NT2/D1 (cell line): ENCODE data around the gene SLC12A8.

ENCODE experiments used
- DNase-seq: peaks from one replicate; pipeline ENCODE4 v3.0.0-alpha.2; 2011; ENCODE audit warnings: low read depth, low spot score
- H3K27me3 ChIP-seq: 2 replicates; pipeline ENCODE4 v1.6.0; 2011; ENCODE audit warnings: mild to moderate bottlenecking; ENCODE audit not compliant: insufficient read length, insufficient read depth
- H3K36me3 ChIP-seq: 2 replicates; pipeline ENCODE4 v1.6.1; 2011; ENCODE audit warnings: mild to moderate bottlenecking, low read length, mixed read lengths; ENCODE audit not compliant: insufficient read depth, insufficient read length
- H3K4me1 ChIP-seq: 2 replicates; pipeline ENCODE4 v1.5.1; 2011; ENCODE audit not compliant: insufficient read depth, insufficient read length
- H3K4me3 ChIP-seq: 2 replicates; pipeline ENCODE4 v1.5.1; 2011; ENCODE audit warnings: low read depth; ENCODE audit not compliant: insufficient read length
- H3K9ac ChIP-seq: 2 replicates; pipeline ENCODE4 v1.6.0; 2011; ENCODE audit warnings: low read depth; ENCODE audit not compliant: insufficient read length
- H3K9me3 ChIP-seq: 2 replicates; pipeline ENCODE4 v1.5.1; 2011; ENCODE audit warnings: mild to moderate bottlenecking, low read length; ENCODE audit not compliant: insufficient read depth
- SUZ12 ChIP-seq: IDR thresholded peaks from 2 replicates; pipeline ENCODE4 v1.6.1; 2011; ENCODE audit not compliant: insufficient read length, insufficient read depth; ENCODE audit errors: extremely low read depth
- YY1 ChIP-seq: IDR thresholded peaks from 2 replicates; pipeline ENCODE4 v1.6.1; 2011; ENCODE audit not compliant: insufficient read length, insufficient read depth
- ZNF274 ChIP-seq: IDR thresholded peaks from 2 replicates; pipeline ENCODE4 v1.6.1; 2011; ENCODE audit warnings: mild to moderate bottlenecking, low read depth, low read length

Gene SLC12A8

DNA sequence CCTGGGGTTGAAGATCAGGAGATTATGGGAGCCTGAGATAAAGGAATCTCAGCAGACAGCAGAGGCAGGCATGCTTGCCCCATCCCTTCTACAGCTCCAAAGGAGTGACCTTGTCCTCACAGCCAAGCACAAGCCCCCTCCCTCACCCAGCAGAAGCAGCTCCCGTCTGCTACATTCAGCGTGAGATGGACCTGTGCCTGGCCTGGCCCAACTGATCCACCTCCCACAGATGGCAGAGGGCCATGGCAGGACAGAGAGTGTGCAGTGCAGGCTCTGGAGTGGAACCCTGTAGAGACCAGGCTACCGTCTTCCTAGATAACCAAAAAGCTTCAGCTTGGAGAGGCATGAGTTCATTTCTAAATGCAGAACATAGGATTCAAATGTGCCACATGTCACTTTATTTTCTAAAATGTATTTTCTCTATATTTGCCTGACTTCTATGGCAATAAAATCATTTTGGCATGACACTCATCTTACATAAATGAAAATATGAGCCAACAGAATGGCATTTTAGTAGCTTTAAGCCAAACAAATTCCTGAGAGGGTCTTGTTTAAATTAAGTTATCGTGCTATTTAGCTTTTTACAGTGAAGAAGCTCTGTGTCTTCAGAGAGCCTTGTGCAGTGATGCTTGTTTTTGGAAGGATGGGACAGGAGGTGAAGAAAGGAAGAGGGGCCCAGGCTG, 43.7 kb downstream of the SLC12A8 start:
- H3K4me1 ChIP-seq, result peaks cover 7% of the 10 kb centered on the region
- no peaks in the 10 kb centered on the region for H3K9me3 ChIP-seq
- no peak overlapping the region for H3K4me3 ChIP-seq
- H3K9ac ChIP-seq, result no peak overlapping the region
- H3K27me3 ChIP-seq, result no peaks in the 10 kb centered on the region
- TF ChIP-seq YY1 (no peak), SUZ12 (no peak), ZNF274 (no peak)
- DNase-seq, result no peak
- peaks cover 8% of the 10 kb centered on the region for H3K36me3 ChIP-seq

GRCh38 chr3:125166599-125167136, 45.9 kb downstream of the SLC12A8 start:
- DNase-seq, result no peak
- TF ChIP-seq YY1, result no peak
- no peak for TF ChIP-seq ZNF274
- no peak for TF ChIP-seq SUZ12
- H3K36me3 ChIP-seq, result peaks cover 8% of the 10 kb centered on the region
- peaks cover 7% of the 10 kb centered on the region for H3K4me1 ChIP-seq
- H3K9me3 ChIP-seq, result no peaks in the 10 kb centered on the region
- H3K4me3 ChIP-seq, result no peak overlapping the region
- peak overlapping the region; percentile 3 for H3K9ac ChIP-seq
- no peaks in the 10 kb centered on the region for H3K27me3 ChIP-seq

DNA sequence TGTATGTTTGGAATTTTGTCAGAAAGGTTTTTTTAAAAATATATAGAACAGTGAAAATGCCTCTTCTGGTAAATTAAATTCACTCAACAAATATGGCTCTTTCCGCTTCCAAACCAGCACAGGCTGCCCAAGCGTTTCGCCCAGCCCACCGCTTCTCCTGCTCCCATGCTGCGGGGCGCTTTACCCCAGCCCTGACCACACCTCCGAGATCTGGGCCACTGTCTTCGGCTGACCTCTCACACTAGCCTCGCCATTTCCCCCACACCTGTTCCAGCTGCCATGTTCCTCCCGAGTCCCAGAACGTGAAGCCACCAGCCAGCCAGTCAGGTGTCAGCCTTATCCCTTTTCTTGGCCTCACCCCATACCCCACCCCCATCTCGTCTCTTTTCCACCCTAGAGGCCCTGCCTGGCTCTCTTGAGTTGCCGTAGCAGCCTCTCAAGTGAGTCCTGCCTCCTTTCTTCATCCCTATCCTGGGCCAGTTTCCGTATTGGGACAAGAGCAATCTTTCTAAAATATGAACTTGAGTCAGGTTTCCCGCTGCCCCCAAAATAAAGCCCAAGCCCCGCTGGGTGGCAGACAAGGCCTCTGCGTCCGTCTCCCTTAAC, 46.5 kb downstream of the SLC12A8 start:
- H3K9me3 ChIP-seq, result no peaks in the 10 kb centered on the region
- no peak for TF ChIP-seq SUZ12
- no peak for TF ChIP-seq ZNF274
- no peak for TF ChIP-seq YY1
- H3K4me1 ChIP-seq, result peaks cover 7% of the 10 kb centered on the region
- no peak overlapping the region for H3K4me3 ChIP-seq
- H3K36me3 ChIP-seq, result peaks cover 8% of the 10 kb centered on the region
- H3K27me3 ChIP-seq, result no peaks in the 10 kb centered on the region
- no peak for DNase-seq
- no peak overlapping the region for H3K9ac ChIP-seq

- Histone ChIP-seq H3K36me3 (peaks cover 8% of the 10 kb centered on the region), H3K4me1 (peaks cover 10% of the 10 kb centered on the region), H3K27me3 (no peaks in the 10 kb centered on the region), H3K4me3 (no peak overlapping the region), H3K9ac (peak overlapping the region; percentile 18), H3K9me3 (no peaks in the 10 kb centered on the region)
- TF ChIP-seq YY1 (no peak), SUZ12 (no peak), ZNF274 (no peak)
- DNase-seq, result no peak
These were observed 47.2 kb downstream of the SLC12A8 start for GRCh38 chr3:125165189-125165947.

DNA sequence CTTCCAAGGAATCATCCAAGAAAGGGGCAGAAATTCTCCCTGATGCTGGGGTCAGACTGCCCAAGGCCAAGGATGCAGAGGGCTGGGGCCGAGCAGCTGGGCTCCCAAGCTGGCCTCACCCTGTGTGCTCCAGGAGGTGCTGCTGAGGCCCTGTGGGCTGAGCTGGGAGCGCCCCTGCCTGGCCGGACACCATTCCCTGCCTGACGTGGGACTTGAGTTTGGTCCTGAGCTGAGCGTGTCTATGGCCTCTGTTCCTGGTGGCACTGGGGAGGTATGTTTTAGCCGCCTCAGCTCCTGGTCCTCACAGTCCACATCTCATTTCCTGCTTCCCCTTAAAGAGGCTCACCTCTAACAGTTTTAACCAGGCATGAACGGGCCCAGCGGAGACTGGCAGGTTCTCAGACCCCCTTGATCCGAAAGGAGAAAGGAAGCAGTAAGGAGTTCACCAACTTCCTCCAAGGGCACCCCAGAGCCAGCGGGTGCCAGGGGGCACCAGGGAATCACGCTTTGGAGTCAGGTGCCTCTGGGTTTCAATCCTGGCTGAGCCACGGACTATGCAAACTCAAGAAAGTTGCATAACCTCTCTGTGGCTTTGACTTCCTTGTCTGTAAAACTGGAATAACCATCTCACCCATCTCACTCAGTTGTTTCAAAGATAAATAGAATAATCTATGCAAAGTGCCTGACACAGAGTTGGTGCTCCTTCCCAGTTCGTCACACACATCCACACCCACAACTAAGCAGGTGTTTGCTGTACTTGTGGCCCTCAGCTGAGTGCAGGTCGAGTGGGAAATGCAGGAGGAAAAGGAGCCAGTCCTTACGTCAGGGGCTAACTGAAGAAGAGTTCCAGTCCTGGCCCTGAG, 48.6 kb downstream of the SLC12A8 start:
- Histone ChIP-seq H3K4me3 (no peak overlapping the region), H3K9ac (no peak overlapping the region), H3K4me1 (peaks cover 10% of the 10 kb centered on the region), H3K36me3 (peaks cover 4% of the 10 kb centered on the region), H3K27me3 (no peaks in the 10 kb centered on the region), H3K9me3 (no peaks in the 10 kb centered on the region)
- no peak for DNase-seq
- TF ChIP-seq SUZ12, result no peak
- no peak for TF ChIP-seq ZNF274
- no peak for TF ChIP-seq YY1

DNA sequence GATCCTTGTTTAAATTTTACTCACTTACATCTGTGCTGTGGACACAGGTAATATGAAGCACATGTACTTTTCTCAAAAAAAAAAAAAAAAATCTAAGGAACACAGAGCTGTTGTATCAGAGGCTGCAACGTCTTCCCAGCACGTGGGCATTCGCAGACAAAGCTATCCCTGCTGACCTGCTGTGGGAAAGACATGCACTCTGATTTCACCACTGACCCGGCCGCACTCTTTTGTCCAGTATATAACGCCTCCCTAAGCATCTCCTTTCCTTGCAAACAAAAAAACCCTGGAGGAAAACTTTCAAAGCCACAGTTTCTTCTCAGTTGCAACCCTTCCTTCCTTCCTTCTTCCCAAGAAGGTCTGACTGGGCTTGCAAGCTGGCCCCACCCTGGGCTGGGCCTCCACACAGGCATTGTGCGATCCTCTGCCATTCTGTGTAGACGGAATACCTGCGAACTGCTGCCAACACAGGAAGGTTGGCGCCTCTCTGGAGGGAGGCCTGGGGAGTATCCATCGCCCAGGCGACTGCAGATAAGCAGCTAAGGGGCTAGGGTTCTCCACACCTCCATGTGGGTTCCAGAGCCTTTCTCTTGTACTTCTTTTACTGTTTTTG, 50.8 kb downstream of the SLC12A8 start:
- peaks cover 4% of the 10 kb centered on the region for H3K36me3 ChIP-seq
- H3K4me3 ChIP-seq, result no peak overlapping the region
- H3K9me3 ChIP-seq, result no peaks in the 10 kb centered on the region
- H3K27me3 ChIP-seq, result no peaks in the 10 kb centered on the region
- no peak overlapping the region for H3K9ac ChIP-seq
- no peak for DNase-seq
- TF ChIP-seq ZNF274 (no peak), YY1 (no peak), SUZ12 (no peak)
- H3K4me1 ChIP-seq, result peaks cover 10% of the 10 kb centered on the region
